Measurements from ENCODE around the gene ZNF644.
"Not testable (repeated sequence)": the region's sequence is repeated elsewhere in the genome, so short reads cannot be mapped to it uniquely, and the experiment has no call there.

DNA sequence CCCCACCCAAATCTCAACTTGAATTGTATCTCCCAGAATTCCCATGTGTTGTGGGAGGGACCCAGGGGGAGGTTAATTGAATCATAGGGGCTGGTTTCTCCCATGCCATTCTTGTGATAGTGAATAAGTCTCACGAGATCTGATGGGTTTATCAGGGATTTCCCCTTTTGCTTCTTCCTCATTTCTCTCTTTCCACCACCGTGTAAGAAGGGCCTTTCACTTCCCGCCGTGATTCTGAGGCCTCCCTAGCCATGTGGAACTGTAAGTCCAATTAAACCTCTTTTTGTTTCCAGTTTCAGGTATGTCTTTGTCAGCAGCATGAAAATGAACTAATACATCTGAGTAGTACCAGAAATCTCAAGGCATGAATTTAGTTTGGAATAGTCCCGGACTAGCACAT lies 41.6 kb upstream of the ZNF644 start:
- not testable (repeated sequence) for TF ChIP-seq CTCF, POLR2A (IDR thresholded peaks at IDR 0.05)

Measured in heart left ventricle (tissue), 13 donors.